HG02798 (cell line): ENCODE data around the gene CNBD2.
"Not testable (repeated sequence)": the region's sequence is repeated elsewhere in the genome, so short reads cannot be mapped to it uniquely, and the experiment has no call there.

Source experiments
- ATAC-seq: cut with Tn5 transposase; IDR thresholded peaks from one replicate; pipeline ENCODE4 v1.9.1; 2021; ENCODE audit warnings: mild to moderate bottlenecking; ENCODE audit not compliant: unreplicated experiment, poor library complexity

The CNBD2 gene

GRCh38 chr20:35972462-35972861, 4.1 kb downstream of the CNBD2 start:
- ATAC-seq: no peak

- ATAC-seq: no peak
These were observed 5.9 kb downstream of the CNBD2 start for GRCh38 chr20:35974256-35974655.

- ATAC-seq: no peak
These were observed 7.4 kb downstream of the CNBD2 start for GRCh38 chr20:35975576-35976373.

GRCh38 chr20:35978041-35978513, 9.7 kb downstream of the CNBD2 start:
- ATAC-seq: no peak

- no peak for ATAC-seq
These were observed 11.2 kb downstream of the CNBD2 start for GRCh38 chr20:35979544-35979943.

GRCh38 chr20:35981969-35982368, 13.6 kb downstream of the CNBD2 start:
- no peak for ATAC-seq

- ATAC-seq: no peak
These were observed 16.0 kb downstream of the CNBD2 start for GRCh38 chr20:35984382-35984781.

GRCh38 chr20:35985806-35986205, 17.4 kb downstream of the CNBD2 start:
- ATAC-seq: no peak

GRCh38 chr20:35988910-35989463, 20.6 kb downstream of the CNBD2 start:
- ATAC-seq: no peak

- no peak for ATAC-seq
These were observed 22.9 kb downstream of the CNBD2 start for GRCh38 chr20:35991142-35991771.

GRCh38 chr20:35992713-35993335, 24.4 kb downstream of the CNBD2 start:
- no peak for ATAC-seq

GRCh38 chr20:35994994-35995453, 26.6 kb downstream of the CNBD2 start:
- ATAC-seq: no peak

- ATAC-seq: not testable (repeated sequence)
These were observed 28.1 kb downstream of the CNBD2 start for GRCh38 chr20:35996492-35996891.

- not testable (repeated sequence) for ATAC-seq
These were observed 32.9 kb downstream of the CNBD2 start for GRCh38 chr20:36001331-36001730.

- ATAC-seq: no peak
These were observed 34.5 kb downstream of the CNBD2 start for GRCh38 chr20:36002855-36003254.

GRCh38 chr20:36004045-36004444, 35.7 kb downstream of the CNBD2 start:
- ATAC-seq: no peak

- no peak for ATAC-seq
These were observed 40.2 kb downstream of the CNBD2 start for GRCh38 chr20:36008461-36009035.

GRCh38 chr20:36010076-36010475, 41.7 kb downstream of the CNBD2 start:
- ATAC-seq: no peak

- no peak for ATAC-seq
These were observed 42.4 kb downstream of the CNBD2 start for GRCh38 chr20:36010825-36011224.

- ATAC-seq: no peak
These were observed 47.5 kb downstream of the CNBD2 start for GRCh38 chr20:36015806-36016403.
